Measurements from ENCODE around the gene UBE2L6.

DNA sequence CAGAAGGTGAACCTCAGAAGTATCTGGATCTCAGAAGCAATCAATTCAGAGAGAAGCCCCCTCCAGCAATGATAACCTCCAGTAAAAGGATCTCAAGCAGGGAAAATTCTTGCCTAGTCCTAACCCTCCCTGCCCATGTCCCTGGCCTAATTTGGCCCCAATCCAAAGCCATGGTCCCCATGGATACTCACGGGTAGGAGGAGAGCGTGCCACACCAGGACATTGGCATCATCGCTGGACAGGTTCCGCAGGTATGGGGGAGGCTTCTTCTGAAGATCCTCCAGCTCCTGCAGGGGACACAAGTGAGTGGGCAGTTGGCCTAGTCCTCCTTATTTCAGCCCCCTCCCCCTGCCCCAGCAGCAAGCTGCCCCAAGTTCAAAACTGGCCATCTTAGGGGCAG, 7.3 kb downstream of the UBE2L6 start:
- no peak for TF ChIP-seq CTCF (IDR thresholded peaks at IDR 0.05)
- TF ChIP-seq POLR2AphosphoS5 (IDR thresholded peaks at IDR 0.05) = no peak
- TF ChIP-seq EP300 (IDR thresholded peaks at IDR 0.05) = no peak
- TF ChIP-seq POLR2A (IDR thresholded peaks at IDR 0.05) = no peak

Measured in stomach (tissue), 4 donors.